GM18505 (cell line): ENCODE results near the gene SELE.
"Not testable (repeated sequence)": the region's sequence is repeated elsewhere in the genome, so short reads cannot be mapped to it uniquely, and the experiment has no call there.

Experiments
- ATAC-seq: cut with Tn5 transposase; IDR thresholded peaks from one replicate; pipeline ENCODE4 v1.9.1; 2021; ENCODE audit not compliant: unreplicated experiment
- POLR2A ChIP-seq: IDR thresholded peaks from 4 replicates; pipeline ENCODE4 v1.6.1; 2011; ENCODE audit warnings: borderline replicate concordance; ENCODE audit not compliant: insufficient read depth, insufficient read length; ENCODE audit errors: extremely low read depth

Gene SELE

GRCh38 chr1:169683661-169684060, 50.2 kb downstream of the SELE start:
- no peak for ATAC-seq
- no peak for TF ChIP-seq POLR2A

DNA sequence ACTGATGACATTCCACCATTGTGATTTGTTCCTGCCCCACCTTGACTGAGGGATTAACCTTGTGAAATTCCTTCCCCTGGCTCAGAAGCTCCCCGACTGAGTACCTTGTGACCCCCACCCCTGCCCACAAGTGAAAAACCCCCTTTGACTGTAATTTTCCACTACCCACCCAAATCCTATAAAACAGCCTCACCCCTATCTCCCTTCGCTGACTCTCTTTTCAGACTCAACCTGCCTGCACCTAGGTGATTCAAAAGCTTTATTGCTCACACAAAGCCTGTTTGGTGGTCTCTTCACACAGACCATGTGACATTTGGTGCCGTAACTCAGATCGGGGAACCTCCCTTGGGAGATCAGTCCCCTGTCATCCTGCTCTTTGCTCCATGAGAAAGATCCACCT, 50.7 kb downstream of the SELE start:
- not testable (repeated sequence) for ATAC-seq

DNA sequence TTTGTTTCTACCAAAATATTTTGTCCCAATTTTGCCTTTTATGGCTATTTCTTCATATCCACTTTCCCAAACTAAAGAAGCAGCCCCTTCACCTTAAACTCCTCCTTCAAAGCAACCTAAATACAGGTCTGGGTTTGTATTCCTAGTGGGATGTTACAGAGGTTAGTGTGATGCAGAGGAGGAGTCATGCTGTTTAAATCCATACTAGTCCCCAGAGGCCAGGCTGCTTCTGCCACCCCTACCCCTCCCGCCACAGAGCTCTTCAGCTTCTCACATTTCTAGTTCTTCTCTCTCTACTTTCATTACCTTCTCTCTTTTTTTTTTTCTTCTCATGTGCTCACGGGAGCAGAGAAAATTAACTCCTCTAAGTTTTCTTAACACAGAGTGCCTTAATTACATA, 51.8 kb downstream of the SELE start:
- no peak for ATAC-seq
- no peak for TF ChIP-seq POLR2A

DNA sequence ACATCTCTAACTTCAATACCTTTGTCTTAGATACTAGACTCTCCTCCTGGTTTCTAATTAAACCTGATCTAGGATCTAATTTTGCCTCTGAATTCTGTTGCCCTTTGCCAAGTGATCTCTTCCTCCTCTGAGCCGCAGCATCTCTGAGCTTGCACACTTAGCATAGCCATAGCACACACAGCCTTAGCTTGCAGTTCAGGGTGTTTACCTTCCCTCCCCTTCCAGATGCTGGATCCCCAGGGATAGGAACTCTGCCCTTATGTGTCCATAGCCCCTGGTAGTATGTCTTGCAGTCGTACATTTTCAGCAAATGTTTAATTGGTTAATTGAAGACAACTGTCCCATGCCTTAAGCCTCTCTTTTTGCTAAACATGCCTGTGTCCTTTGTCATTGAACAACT, 52.7 kb downstream of the SELE start:
- TF ChIP-seq POLR2A = no peak
- ATAC-seq = peak; percentile 26

DNA sequence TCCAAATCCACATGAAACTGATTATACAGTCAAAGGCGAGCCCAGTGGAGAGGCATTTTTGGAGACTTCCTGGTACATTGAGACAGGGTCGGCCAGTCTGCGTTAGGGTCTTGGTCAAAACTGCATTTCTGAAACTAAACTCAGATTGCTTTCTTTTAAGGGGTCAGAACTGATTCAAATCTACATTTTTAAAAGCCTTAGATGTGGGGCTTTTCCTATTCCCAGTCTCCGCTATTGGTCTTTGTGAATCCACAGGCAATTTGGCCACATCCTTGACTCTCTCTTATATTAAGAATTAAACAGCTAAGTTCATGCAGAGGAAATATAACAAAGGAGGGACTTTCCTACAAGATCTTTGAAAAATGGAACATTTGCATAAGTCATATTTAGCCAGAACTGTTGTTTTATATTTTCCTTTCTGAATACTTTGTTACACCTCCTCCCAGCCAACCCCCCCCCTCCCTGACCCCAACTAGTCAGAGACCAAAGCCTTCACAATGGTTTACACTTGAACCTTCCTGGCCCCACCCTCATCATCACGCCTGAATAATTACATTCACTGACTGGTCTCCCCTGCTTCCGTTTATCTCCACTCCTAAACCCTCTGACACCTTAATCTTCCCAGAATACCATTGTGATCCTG, 53.4 kb downstream of the SELE start:
- TF ChIP-seq POLR2A = no peak
- ATAC-seq = peak; percentile 71

GRCh38 chr1:169679692-169680091, 54.2 kb downstream of the SELE start:
- no peak for ATAC-seq
- no peak for TF ChIP-seq POLR2A

- no peak for ATAC-seq
- TF ChIP-seq POLR2A = no peak
These were observed 57.9 kb downstream of the SELE start for GRCh38 chr1:169676001-169676400.
